HG03457 (cell line): Measurements from ENCODE around the gene WDR76.
A peak's percentile ranks its signal among the peaks of the same experiment; 100 is the strongest.
"Not testable (repeated sequence)": the region's sequence is repeated elsewhere in the genome, so short reads cannot be mapped to it uniquely, and the experiment has no call there.

ENCODE experiments used
- ATAC-seq: cut with Tn5 transposase; IDR thresholded peaks from one replicate; pipeline ENCODE4 v1.9.1; 2021; ENCODE audit warnings: moderate number of reproducible peaks; ENCODE audit not compliant: unreplicated experiment

The WDR76 gene

GRCh38 chr15:43826508-43827341 is at the start of gene WDR76:
TSS of gene WDR76 (plus strand) at chr15:43827002. CDS start at chr15:43827033, 31 bp downstream.
- peak; percentile 48 for ATAC-seq

- ATAC-seq: peak; percentile 43
Measured at GRCh38 chr15:43777267-43777914, 49.4 kb upstream of the WDR76 start.

- ATAC-seq: no peak
Measured at GRCh38 chr15:43779016-43779415, 47.8 kb upstream of the WDR76 start.

- no peak for ATAC-seq
Measured at GRCh38 chr15:43789409-43789808, 37.4 kb upstream of the WDR76 start.

GRCh38 chr15:43791993-43792760 is 34.6 kb upstream of the WDR76 start, which contains the start of gene SERF2:
TSS of gene SERF2 (plus strand) at chr15:43792320. CDS start at chr15:43792377, 57 bp downstream.
- peak; percentile 81 for ATAC-seq

GRCh38 chr15:43792761-43793476 is 33.9 kb upstream of the WDR76 start:
- no peak for ATAC-seq

- ATAC-seq: no peak
Measured at GRCh38 chr15:43793647-43794046, 33.2 kb upstream of the WDR76 start.

GRCh38 chr15:43794269-43795037 is 32.3 kb upstream of the WDR76 start:
- ATAC-seq: no peak

GRCh38 chr15:43795197-43795596 is 31.6 kb upstream of the WDR76 start:
- no peak for ATAC-seq

- ATAC-seq: no peak
Measured at GRCh38 chr15:43795997-43796396, 30.8 kb upstream of the WDR76 start.

GRCh38 chr15:43796566-43796965 is 30.2 kb upstream of the WDR76 start:
- no peak for ATAC-seq

GRCh38 chr15:43799209-43799944 is 27.4 kb upstream of the WDR76 start:
- ATAC-seq: no peak

- no peak for ATAC-seq
Measured at GRCh38 chr15:43799945-43800285, 26.9 kb upstream of the WDR76 start, which contains the start of gene SERINC4. TSS of gene SERINC4 (minus strand) at chr15:43800220. CDS start at chr15:43799986, 234 bp downstream.

GRCh38 chr15:43800286-43801141 is 26.3 kb upstream of the WDR76 start, which contains the start of gene HYPK:
TSS of gene HYPK (plus strand) at chr15:43800599. CDS start at chr15:43800623, 24 bp downstream.
- peak; percentile 59 for ATAC-seq

- not testable (repeated sequence) for ATAC-seq
Measured at GRCh38 chr15:43802676-43803075, 24.1 kb upstream of the WDR76 start.

GRCh38 chr15:43808435-43808950 is 18.3 kb upstream of the WDR76 start:
- no peak for ATAC-seq

- no peak for ATAC-seq
Measured at GRCh38 chr15:43808960-43809678, 17.7 kb upstream of the WDR76 start.
